Measurements from ENCODE around the gene RTEL1.

- TF ChIP-seq POLR2A (IDR thresholded peaks at IDR 0.05; ENCODE audit: low read length) (no peak), GATA1 (IDR thresholded peaks at IDR 0.05; ENCODE audit: low read depth, low read length) (no peak)
Observed at GRCh38 chr20:63706852-63707557, 48.9 kb downstream of the RTEL1 start.

Measured in erythroblast (primary cell).